K562 (cell line): ENCODE data around the gene IL17RB.

ENCODE experiments used
- SRSF1 ChIP-seq: fragments of 200-400 bp; formaldehyde crosslinking; IDR thresholded peaks from 2 replicates; pipeline ENCODE4 v1.6.1; 2017; ENCODE audit warnings: mild to moderate bottlenecking, low read depth, low read length, moderate library complexity
- ZBTB12 ChIP-seq: fragments of 250-450 bp; sonication (Bioruptor Pico); IDR thresholded peaks from 2 replicates; pipeline ENCODE4 v1.4.0; 2020
- TF ChIP-seq, protein P1 (sequence below): sonication (generic); formaldehyde crosslinking; IDR thresholded peaks from 2 replicates; pipeline ENCODE4 v1.8.1; 2022; ENCODE audit warnings: missing genetic modification reagents
- TF ChIP-seq, protein P2 (sequence below), 3 experiments: IDR thresholded peaks in 2 of 3; conservative IDR thresholded peaks in 1 of 3; 2 replicates each; pipeline ENCODE4 v1.5.1; 2011 to 2012; ENCODE audit warnings: low read length in 3 of 3, mild to moderate bottlenecking in 3 of 3, control low read depth in 2 of 3, improper control_type of control experiment in 1 of 3, inconsistent platforms in 1 of 3, low read depth in 1 of 3, mixed read lengths in 1 of 3, moderate library complexity in 1 of 3; ENCODE audit not compliant: insufficient read depth in 2 of 3

DNA sequence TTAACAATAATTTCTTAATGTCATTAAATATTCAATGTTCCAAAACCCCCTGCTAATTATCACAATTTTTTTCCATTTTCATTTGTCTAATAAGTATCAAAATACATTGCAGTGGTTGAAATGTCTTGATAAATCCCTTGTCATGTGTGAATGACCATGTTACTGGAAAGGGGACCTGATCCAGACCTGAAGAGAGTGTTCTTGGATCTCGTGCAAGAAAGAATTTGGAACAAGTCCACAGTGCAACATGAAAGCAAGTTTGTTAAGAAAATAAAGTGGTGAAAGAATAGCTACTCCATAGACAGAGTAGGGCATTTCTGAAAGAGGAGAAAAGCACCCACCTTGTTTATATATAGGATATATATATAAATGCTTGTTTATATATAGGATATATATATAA lies 55.7 kb downstream of the IL17RB start:
- no peak for TF ChIP-seq ZBTB12 (CRISPR knock-in tag)
- TF ChIP-seq, protein P1, sequence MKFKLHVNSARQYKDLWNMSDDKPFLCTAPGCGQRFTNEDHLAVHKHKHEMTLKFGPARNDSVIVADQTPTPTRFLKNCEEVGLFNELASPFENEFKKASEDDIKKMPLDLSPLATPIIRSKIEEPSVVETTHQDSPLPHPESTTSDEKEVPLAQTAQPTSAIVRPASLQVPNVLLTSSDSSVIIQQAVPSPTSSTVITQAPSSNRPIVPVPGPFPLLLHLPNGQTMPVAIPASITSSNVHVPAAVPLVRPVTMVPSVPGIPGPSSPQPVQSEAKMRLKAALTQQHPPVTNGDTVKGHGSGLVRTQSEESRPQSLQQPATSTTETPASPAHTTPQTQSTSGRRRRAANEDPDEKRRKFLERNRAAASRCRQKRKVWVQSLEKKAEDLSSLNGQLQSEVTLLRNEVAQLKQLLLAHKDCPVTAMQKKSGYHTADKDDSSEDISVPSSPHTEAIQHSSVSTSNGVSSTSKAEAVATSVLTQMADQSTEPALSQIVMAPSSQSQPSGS, result no peak
- no peak for TF ChIP-seq SRSF1
- TF ChIP-seq, protein P2, sequence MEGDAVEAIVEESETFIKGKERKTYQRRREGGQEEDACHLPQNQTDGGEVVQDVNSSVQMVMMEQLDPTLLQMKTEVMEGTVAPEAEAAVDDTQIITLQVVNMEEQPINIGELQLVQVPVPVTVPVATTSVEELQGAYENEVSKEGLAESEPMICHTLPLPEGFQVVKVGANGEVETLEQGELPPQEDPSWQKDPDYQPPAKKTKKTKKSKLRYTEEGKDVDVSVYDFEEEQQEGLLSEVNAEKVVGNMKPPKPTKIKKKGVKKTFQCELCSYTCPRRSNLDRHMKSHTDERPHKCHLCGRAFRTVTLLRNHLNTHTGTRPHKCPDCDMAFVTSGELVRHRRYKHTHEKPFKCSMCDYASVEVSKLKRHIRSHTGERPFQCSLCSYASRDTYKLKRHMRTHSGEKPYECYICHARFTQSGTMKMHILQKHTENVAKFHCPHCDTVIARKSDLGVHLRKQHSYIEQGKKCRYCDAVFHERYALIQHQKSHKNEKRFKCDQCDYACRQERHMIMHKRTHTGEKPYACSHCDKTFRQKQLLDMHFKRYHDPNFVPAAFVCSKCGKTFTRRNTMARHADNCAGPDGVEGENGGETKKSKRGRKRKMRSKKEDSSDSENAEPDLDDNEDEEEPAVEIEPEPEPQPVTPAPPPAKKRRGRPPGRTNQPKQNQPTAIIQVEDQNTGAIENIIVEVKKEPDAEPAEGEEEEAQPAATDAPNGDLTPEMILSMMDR (IDR thresholded peaks at IDR 0.05 in 2 of 3, conservative IDR thresholded peaks at IDR 0.05 in 1 of 3; ENCODE audit: insufficient read depth in 2 of 3, low read depth in 1 of 3, low read length in 3 of 3), result no peak
